HG02642 (cell line): Measurements from ENCODE around the gene BHLHA15.

ENCODE experiments used
- ATAC-seq: cut with Tn5 transposase; IDR thresholded peaks from one replicate; pipeline ENCODE4 v1.9.1; 2021; ENCODE audit warnings: mild to moderate bottlenecking; ENCODE audit not compliant: unreplicated experiment, poor library complexity

Gene BHLHA15

GRCh38 chr7:98223351-98223897, 12.2 kb downstream of the BHLHA15 start:
- no peak for ATAC-seq

GRCh38 chr7:98223898-98224700, 12.9 kb downstream of the BHLHA15 start:
- ATAC-seq = no peak

GRCh38 chr7:98224701-98225181, 13.5 kb downstream of the BHLHA15 start:
- ATAC-seq = no peak

GRCh38 chr7:98225913-98226614, 14.8 kb downstream of the BHLHA15 start:
- ATAC-seq = no peak

- no peak for ATAC-seq
These were observed 16.7 kb downstream of the BHLHA15 start for GRCh38 chr7:98227939-98228338.

- ATAC-seq = no peak
These were observed 17.6 kb downstream of the BHLHA15 start for GRCh38 chr7:98228801-98229200.

- no peak for ATAC-seq
These were observed 18.2 kb downstream of the BHLHA15 start for GRCh38 chr7:98229441-98229840.

- no peak for ATAC-seq
These were observed 18.9 kb downstream of the BHLHA15 start for GRCh38 chr7:98229991-98230745.

GRCh38 chr7:98230746-98231471, 19.7 kb downstream of the BHLHA15 start:
- no peak for ATAC-seq

GRCh38 chr7:98231493-98232262, 20.4 kb downstream of the BHLHA15 start:
- no peak for ATAC-seq

- ATAC-seq = no peak
These were observed 21.0 kb downstream of the BHLHA15 start for GRCh38 chr7:98232263-98232585.

GRCh38 chr7:98232799-98233198, 21.6 kb downstream of the BHLHA15 start:
- ATAC-seq = no peak

- no peak for ATAC-seq
These were observed 22.2 kb downstream of the BHLHA15 start for GRCh38 chr7:98233219-98234070.

- no peak for ATAC-seq
These were observed 23.3 kb downstream of the BHLHA15 start for GRCh38 chr7:98234429-98235147.

GRCh38 chr7:98235901-98236300, 24.7 kb downstream of the BHLHA15 start:
- no peak for ATAC-seq

GRCh38 chr7:98236355-98237185, 25.3 kb downstream of the BHLHA15 start:
- no peak for ATAC-seq

- no peak for ATAC-seq
These were observed 26.8 kb downstream of the BHLHA15 start for GRCh38 chr7:98238076-98238475.
